ENCODE results near the gene LSAMP. TPM values are rescaled to one million over a fixed set of nuclear protein-coding genes. Genes with fewer than 3 reads are reported as not detected.

Gene LSAMP
- total RNA-seq, 1 donor from 2014 or later = 64.9 TPM

DNA sequence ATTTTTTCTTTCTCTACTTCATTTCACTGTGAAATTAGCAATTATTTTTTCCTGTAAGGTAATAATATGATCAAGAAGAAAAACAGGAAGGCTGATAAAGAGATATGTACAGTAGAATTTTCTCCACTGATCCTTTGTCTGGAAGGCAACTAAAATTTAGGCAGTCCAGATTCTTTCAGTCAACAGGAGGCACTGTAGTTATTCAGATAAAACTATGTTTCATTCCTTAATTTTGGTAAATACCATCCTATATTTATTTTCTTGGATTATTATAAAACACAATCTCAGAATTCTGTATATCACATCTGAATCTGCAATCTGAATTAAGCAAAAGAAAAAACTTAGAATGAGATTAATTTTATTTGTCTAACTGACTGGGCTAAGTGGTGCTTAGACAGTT lies 343.2 kb downstream of the LSAMP start:
- peaks cover 5% of the 10 kb centered on the region for H3K4me1 Mint-ChIP-seq (ENCODE audit: unreplicated experiment)
- TF ChIP-seq, protein P1, sequence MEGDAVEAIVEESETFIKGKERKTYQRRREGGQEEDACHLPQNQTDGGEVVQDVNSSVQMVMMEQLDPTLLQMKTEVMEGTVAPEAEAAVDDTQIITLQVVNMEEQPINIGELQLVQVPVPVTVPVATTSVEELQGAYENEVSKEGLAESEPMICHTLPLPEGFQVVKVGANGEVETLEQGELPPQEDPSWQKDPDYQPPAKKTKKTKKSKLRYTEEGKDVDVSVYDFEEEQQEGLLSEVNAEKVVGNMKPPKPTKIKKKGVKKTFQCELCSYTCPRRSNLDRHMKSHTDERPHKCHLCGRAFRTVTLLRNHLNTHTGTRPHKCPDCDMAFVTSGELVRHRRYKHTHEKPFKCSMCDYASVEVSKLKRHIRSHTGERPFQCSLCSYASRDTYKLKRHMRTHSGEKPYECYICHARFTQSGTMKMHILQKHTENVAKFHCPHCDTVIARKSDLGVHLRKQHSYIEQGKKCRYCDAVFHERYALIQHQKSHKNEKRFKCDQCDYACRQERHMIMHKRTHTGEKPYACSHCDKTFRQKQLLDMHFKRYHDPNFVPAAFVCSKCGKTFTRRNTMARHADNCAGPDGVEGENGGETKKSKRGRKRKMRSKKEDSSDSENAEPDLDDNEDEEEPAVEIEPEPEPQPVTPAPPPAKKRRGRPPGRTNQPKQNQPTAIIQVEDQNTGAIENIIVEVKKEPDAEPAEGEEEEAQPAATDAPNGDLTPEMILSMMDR (conservative IDR thresholded peaks at IDR 0.05) = peak; percentile 28
- peaks cover 5% of the 10 kb centered on the region for H3K36me3 Mint-ChIP-seq
- no peak for DNase-seq (ENCODE audit: extremely low spot score, unreplicated experiment)
- H3K27me3 Mint-ChIP-seq = no peaks in the 10 kb centered on the region
- no peak overlapping the region for H3K27ac Mint-ChIP-seq
- no peaks in the 10 kb centered on the region for H3K9me3 Mint-ChIP-seq
- H3K4me3 Mint-ChIP-seq = no peak overlapping the region

DNA sequence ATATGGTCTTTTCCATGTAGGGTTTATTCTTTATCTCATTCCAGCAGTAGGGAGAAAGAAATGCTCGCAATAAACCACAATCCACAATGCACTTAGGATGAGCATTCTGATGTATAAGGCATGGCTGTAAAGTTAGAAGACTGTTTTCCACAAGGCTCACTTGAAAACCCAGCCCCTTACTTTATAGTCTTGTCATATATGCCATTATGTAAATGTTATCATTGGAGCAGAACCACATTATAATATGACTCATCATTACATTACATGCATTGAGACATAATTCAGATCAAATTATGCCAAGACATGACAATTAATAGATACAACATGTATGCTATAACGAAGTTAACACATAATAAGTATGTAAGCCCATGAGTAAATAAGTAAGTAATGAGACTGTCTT lies 348.1 kb downstream of the LSAMP start:
- DNase-seq (ENCODE audit: extremely low spot score, unreplicated experiment) = no peak
- H3K27me3 Mint-ChIP-seq = no peaks in the 10 kb centered on the region
- H3K9me3 Mint-ChIP-seq = no peaks in the 10 kb centered on the region
- TF ChIP-seq, protein P1 (conservative IDR thresholded peaks at IDR 0.05) = no peak
- no peak overlapping the region for H3K27ac Mint-ChIP-seq
- H3K4me1 Mint-ChIP-seq (ENCODE audit: unreplicated experiment) = peaks cover 12% of the 10 kb centered on the region
- no peaks in the 10 kb centered on the region for H3K36me3 Mint-ChIP-seq
- no peak overlapping the region for H3K4me3 Mint-ChIP-seq

DNA sequence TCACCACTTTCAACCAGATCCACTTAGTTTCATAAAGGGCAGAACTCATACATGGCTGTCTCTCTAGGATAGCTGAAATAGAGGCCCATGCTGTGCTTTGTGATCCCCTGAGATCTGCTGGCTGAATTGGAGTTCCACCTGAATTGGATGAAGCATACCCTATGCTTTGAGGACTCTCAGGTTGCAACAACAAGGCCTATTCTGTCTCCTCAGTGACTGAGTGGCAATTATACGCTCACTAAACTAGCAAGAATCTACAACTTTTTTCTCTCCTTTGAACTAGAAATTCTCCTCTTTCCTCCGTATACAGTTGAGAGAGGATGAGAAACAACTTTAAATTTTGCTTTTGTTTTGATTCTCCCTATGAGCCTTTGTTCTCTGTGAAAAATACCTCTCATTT lies 348.7 kb downstream of the LSAMP start:
- H3K4me3 Mint-ChIP-seq = no peak overlapping the region
- DNase-seq (ENCODE audit: extremely low spot score, unreplicated experiment) = no peak
- H3K9me3 Mint-ChIP-seq = no peaks in the 10 kb centered on the region
- no peaks in the 10 kb centered on the region for H3K27me3 Mint-ChIP-seq
- TF ChIP-seq, protein P1 (conservative IDR thresholded peaks at IDR 0.05) = no peak
- peaks cover 12% of the 10 kb centered on the region for H3K4me1 Mint-ChIP-seq (ENCODE audit: unreplicated experiment)
- H3K27ac Mint-ChIP-seq = no peak overlapping the region
- H3K36me3 Mint-ChIP-seq = peaks cover under 1% of the 10 kb centered on the region

DNA sequence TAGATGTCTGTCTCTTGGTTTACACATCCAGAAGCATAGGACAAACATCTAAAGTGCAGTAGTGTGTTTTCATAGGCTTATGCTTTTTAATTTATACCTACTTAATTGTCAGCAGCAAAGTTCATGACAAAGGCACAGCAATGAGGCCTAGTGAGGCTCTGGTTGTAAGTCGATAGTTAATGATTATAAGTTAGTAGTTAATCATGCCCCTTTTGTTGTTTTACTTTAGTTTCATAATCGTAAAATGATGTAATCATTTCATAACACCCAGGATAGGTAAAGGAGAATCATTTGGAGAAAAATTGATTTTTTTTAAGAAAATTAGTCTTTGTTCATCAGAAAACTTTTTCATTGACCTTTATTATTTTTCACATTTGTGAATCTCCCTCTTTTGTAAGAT lies 351.9 kb downstream of the LSAMP start:
- no peak overlapping the region for H3K4me3 Mint-ChIP-seq
- peaks cover 12% of the 10 kb centered on the region for H3K4me1 Mint-ChIP-seq (ENCODE audit: unreplicated experiment)
- DNase-seq (ENCODE audit: extremely low spot score, unreplicated experiment) = no peak
- TF ChIP-seq, protein P1 (conservative IDR thresholded peaks at IDR 0.05) = no peak
- H3K9me3 Mint-ChIP-seq = no peaks in the 10 kb centered on the region
- H3K36me3 Mint-ChIP-seq = peaks cover 6% of the 10 kb centered on the region
- H3K27ac Mint-ChIP-seq = no peak overlapping the region
- H3K27me3 Mint-ChIP-seq = no peaks in the 10 kb centered on the region

DNA sequence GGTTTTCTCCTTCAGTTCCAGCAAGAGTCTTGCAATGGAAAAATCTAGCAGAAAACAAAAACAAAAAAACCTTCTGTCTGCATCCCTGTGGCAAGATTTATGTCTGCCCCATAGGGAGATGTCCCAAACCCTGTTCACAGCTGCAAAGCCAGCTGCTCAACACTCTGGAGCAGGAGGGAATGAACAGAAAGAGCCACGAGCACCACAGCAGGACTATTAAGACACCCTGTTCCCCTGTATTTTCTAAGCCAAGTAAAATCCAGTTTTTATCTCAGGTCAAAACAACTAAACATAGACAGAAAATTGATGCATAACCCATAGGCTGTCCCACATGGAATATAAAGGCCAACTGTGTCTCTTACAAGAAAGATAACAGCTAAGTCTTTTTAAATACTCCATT lies 357.9 kb downstream of the LSAMP start:
- Mint-ChIP-seq H3K27ac (no peak overlapping the region), H3K36me3 (peaks cover 8% of the 10 kb centered on the region), H3K27me3 (no peaks in the 10 kb centered on the region), H3K4me1 (ENCODE audit: unreplicated experiment) (peaks cover 10% of the 10 kb centered on the region), H3K4me3 (no peak overlapping the region), H3K9me3 (no peaks in the 10 kb centered on the region)
- TF ChIP-seq, protein P1 (conservative IDR thresholded peaks at IDR 0.05) = no peak
- DNase-seq (ENCODE audit: extremely low spot score, unreplicated experiment) = no peak

Data from type B pancreatic cell (in vitro differentiated cells).